ENCODE data around the gene CASK.
A peak's percentile ranks its signal among the peaks of the same experiment; 100 is the strongest.
"Not testable (repeated sequence)": the region's sequence is repeated elsewhere in the genome, so short reads cannot be mapped to it uniquely, and the experiment has no call there.

The CASK gene

GRCh38 chrX:41515376-41515775, 408.0 kb downstream of the CASK start:
- Histone ChIP-seq H3K4me1 (ENCODE audit: insufficient read depth, low read length) (peaks cover 19% of the 10 kb centered on the region), H3K9me3 (ENCODE audit: insufficient read depth, low read length, severe bottlenecking) (no peaks in the 10 kb centered on the region), H4K20me1 (ENCODE audit: insufficient read depth, low read length) (no peaks in the 10 kb centered on the region), H3K79me2 (ENCODE audit: insufficient read depth, low read length) (no peaks in the 10 kb centered on the region), H3K9ac (ENCODE audit: low read depth, low read length) (no peak overlapping the region), H3K4me3 (ENCODE audit: low read depth in 1 of 2, low read length in 2 of 2) (no peak overlapping the region), H3K36me3 (ENCODE audit: insufficient read depth, low read length) (peaks cover 9% of the 10 kb centered on the region), H3K27ac (ENCODE audit: low read length) (no peak overlapping the region), H2AFZ (ENCODE audit: low read depth, low read length) (no peak overlapping the region), H3K27me3 (ENCODE audit: insufficient read depth, low read length, poor library complexity) (no peaks in the 10 kb centered on the region), H3K4me2 (ENCODE audit: insufficient read depth, low read length) (no peak overlapping the region)
- no peak for ATAC-seq (ENCODE audit: insufficient read depth, low read depth)
- DNase-seq, result no peak
- TF ChIP-seq EZH2 (IDR thresholded peaks at IDR 0.05; ENCODE audit: borderline replicate concordance, low read depth, low read length, severe bottlenecking), result no peak
- TF ChIP-seq, protein P1, sequence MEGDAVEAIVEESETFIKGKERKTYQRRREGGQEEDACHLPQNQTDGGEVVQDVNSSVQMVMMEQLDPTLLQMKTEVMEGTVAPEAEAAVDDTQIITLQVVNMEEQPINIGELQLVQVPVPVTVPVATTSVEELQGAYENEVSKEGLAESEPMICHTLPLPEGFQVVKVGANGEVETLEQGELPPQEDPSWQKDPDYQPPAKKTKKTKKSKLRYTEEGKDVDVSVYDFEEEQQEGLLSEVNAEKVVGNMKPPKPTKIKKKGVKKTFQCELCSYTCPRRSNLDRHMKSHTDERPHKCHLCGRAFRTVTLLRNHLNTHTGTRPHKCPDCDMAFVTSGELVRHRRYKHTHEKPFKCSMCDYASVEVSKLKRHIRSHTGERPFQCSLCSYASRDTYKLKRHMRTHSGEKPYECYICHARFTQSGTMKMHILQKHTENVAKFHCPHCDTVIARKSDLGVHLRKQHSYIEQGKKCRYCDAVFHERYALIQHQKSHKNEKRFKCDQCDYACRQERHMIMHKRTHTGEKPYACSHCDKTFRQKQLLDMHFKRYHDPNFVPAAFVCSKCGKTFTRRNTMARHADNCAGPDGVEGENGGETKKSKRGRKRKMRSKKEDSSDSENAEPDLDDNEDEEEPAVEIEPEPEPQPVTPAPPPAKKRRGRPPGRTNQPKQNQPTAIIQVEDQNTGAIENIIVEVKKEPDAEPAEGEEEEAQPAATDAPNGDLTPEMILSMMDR (IDR thresholded peaks at IDR 0.05; ENCODE audit: borderline replicate concordance, extremely low read depth, low read length, poor library complexity, severe bottlenecking), result no peak

DNA sequence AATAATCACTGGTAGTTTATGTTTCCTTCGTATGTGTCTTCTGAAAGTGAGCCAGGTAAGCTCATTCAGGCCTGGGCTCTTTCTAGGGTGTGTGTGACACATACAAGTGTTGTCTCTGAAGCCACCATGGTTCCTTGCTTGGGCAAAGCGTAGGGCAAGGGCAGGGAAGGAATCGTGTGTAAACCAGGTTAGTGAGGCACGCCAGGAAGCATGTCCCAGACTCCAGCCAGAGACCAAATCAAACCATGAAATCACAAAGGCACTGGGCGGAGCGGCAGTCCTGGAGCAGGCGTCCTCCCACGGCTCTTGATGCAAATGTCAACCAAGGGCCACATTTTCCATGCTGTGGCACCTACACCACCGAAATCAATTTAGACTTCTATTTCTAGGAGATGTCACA, 409.2 kb downstream of the CASK start:
- Histone ChIP-seq H4K20me1 (ENCODE audit: insufficient read depth, low read length) (no peaks in the 10 kb centered on the region), H3K9me3 (ENCODE audit: insufficient read depth, low read length, severe bottlenecking) (no peaks in the 10 kb centered on the region), H3K79me2 (ENCODE audit: insufficient read depth, low read length) (no peaks in the 10 kb centered on the region), H3K36me3 (ENCODE audit: insufficient read depth, low read length) (peaks cover 6% of the 10 kb centered on the region; the same call in 1 of the 2 replicates), H2AFZ (ENCODE audit: low read depth, low read length) (no peak overlapping the region), H3K4me1 (ENCODE audit: insufficient read depth, low read length) (peaks cover 19% of the 10 kb centered on the region), H3K4me2 (ENCODE audit: insufficient read depth, low read length) (no peak overlapping the region), H3K9ac (ENCODE audit: low read depth, low read length) (no peak overlapping the region), H3K27ac (ENCODE audit: low read length) (no peak overlapping the region), H3K27me3 (ENCODE audit: insufficient read depth, low read length, poor library complexity) (no peaks in the 10 kb centered on the region), H3K4me3 (ENCODE audit: low read depth in 1 of 2, low read length in 2 of 2) (no peak overlapping the region)
- DNase-seq, result no peak
- TF ChIP-seq EZH2 (IDR thresholded peaks at IDR 0.05; ENCODE audit: borderline replicate concordance, low read depth, low read length, severe bottlenecking), result no peak
- ATAC-seq (ENCODE audit: insufficient read depth, low read depth), result no peak

DNA sequence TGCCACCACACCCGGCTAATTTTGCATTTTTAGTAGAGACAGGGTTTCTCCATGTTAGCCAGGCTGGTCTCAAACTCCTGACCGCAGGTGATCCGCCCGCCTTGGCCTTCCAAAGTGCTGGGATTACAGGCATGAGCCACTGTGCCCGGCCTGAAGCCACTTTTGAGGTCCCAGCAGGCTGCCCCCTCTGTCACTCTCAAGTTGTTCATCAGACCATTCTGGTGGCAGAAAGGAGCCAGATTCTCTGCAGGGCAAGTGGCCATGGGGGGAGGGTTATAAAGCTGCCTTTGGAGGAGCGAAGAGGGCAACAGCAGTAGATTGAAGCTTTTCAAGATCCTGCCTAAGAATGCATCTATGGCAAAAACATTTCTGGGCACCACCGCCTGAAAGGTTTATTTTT, 410.5 kb downstream of the CASK start:
- H3K4me3 ChIP-seq (ENCODE audit: low read depth in 1 of 2, low read length in 2 of 2); H3K4me2 ChIP-seq (ENCODE audit: insufficient read depth, low read length); H2AFZ ChIP-seq (ENCODE audit: low read depth, low read length); H3K27me3 ChIP-seq (ENCODE audit: insufficient read depth, low read length, poor library complexity); H4K20me1 ChIP-seq (ENCODE audit: insufficient read depth, low read length); H3K36me3 ChIP-seq (ENCODE audit: insufficient read depth, low read length); H3K79me2 ChIP-seq (ENCODE audit: insufficient read depth, low read length); H3K9ac ChIP-seq (ENCODE audit: low read depth, low read length); H3K9me3 ChIP-seq (ENCODE audit: insufficient read depth, low read length, severe bottlenecking): not testable (repeated sequence)
- Histone ChIP-seq H3K27ac (ENCODE audit: low read length) (peak overlapping the region; percentile 50; the same call in 1 of the 2 replicates), H3K4me1 (ENCODE audit: insufficient read depth, low read length) (peaks cover 19% of the 10 kb centered on the region)
- DNase-seq (peak; percentile 10), ATAC-seq (ENCODE audit: insufficient read depth, low read depth) (0 out of 3 replicates have a peak, but pooled peaks have one; percentile 36)

DNA sequence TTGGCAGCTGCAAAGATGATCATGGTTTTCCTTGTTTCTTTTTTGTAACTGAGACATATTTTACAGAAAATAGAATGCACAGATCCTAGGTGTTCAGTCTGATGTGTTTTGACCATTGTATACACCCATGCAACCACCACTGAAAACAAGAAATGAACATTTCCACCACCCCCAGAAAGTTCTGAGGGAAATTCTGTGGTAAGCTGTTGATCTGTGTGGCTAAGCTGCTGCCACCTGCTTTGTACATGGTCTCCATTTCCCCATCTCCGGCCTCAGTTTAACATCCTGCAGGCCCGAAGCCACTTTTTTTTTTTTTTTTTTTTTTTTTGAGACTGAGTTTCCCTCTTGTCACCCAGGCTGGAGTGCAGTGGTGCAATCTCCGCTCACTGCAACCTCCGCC, 411.0 kb downstream of the CASK start:
- Histone ChIP-seq H3K36me3 (ENCODE audit: insufficient read depth, low read length) (no peaks in the 10 kb centered on the region), H3K4me1 (ENCODE audit: insufficient read depth, low read length) (peaks cover 19% of the 10 kb centered on the region), H3K9me3 (ENCODE audit: insufficient read depth, low read length, severe bottlenecking) (no peaks in the 10 kb centered on the region), H3K9ac (ENCODE audit: low read depth, low read length) (no peak overlapping the region), H3K27ac (ENCODE audit: low read length) (peak overlapping the region; percentile 52; the same call in 1 of the 2 replicates), H3K27me3 (ENCODE audit: insufficient read depth, low read length, poor library complexity) (no peaks in the 10 kb centered on the region), H4K20me1 (ENCODE audit: insufficient read depth, low read length) (no peaks in the 10 kb centered on the region), H2AFZ (ENCODE audit: low read depth, low read length) (no peak overlapping the region), H3K4me2 (ENCODE audit: insufficient read depth, low read length) (no peak overlapping the region), H3K4me3 (ENCODE audit: low read depth in 1 of 2, low read length in 2 of 2) (no peak overlapping the region), H3K79me2 (ENCODE audit: insufficient read depth, low read length) (no peaks in the 10 kb centered on the region)
- ATAC-seq (ENCODE audit: insufficient read depth, low read depth), result peak; percentile 87
- TF ChIP-seq, protein P1 (IDR thresholded peaks at IDR 0.05; ENCODE audit: borderline replicate concordance, extremely low read depth, low read length, poor library complexity, severe bottlenecking), result no peak
- peak; percentile 57 for DNase-seq

All from DND-41 (cell line).